Fibroblast of skin of right biceps (primary cell): Measurements from ENCODE around the gene KIAA0825.
A peak's percentile ranks its signal among the peaks of the same experiment; 100 is the strongest.

ENCODE experiments used
- DNase-seq: peaks from one replicate; pipeline ENCODE4 v3.0.0-alpha.2; 2013

Gene KIAA0825

GRCh38 chr5:94508461-94509148 lies 109.8 kb downstream of the KIAA0825 start:
- DNase-seq = no peak

- DNase-seq = no peak
Observed at GRCh38 chr5:94505327-94506068, 112.9 kb downstream of the KIAA0825 start.

GRCh38 chr5:94503677-94504076 lies 114.7 kb downstream of the KIAA0825 start:
- no peak for DNase-seq

DNA sequence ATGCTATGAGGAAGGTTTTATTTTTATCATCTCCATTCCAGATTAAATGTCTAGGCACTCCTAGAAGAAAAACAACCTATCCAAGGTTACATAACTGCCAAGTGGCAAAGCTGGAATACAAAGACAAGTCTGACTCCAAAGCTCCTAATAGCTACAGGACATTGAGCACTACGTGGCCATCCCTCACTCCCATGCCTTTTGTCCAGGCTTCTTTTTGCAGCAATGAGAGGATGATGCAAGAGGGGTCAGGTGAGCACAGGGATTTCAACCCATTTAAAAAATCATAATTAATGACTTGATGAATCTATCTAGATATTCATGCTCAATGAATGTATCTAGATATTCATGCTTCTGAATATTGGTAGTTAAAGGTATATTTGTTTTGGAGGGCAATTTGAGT lies 117.0 kb downstream of the KIAA0825 start:
- no peak for DNase-seq

DNA sequence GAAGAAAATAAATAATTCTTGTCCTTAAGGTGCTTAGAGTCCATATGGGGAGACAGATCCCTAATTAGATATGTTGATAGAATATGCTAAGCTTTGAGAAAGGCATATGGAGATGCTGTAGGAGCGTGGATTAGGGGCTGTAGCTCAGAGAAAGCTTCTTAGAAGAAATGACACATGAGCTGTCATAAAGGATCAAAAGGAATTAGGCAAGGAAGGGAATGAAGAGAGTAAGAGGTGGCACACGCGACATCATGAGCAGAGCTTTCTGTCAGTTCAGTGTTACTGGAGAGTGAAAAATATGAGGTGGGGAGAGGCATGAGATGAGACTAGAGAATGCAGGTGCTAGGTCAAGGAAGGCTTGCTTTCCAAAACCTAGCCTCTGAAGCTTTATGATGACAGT lies 118.6 kb downstream of the KIAA0825 start:
- DNase-seq = no peak

DNA sequence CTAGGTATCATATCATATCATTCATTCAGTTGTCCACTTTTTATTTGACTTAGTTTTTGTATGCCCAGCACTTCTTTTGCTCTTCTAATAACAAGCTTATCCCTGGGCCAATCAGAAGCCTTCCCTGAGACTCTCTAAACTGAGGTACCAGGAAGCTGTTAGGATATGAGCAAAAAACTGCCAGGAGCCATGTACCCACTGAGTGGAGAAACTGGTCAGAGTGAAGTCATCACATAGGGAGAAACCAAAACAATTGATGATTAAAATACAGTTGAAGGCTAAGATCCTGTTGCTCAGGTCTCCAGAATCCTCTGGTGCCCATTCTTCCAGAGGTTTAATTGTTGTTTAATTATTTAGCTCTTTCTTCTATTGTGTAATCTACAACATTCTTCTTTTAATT lies 120.2 kb downstream of the KIAA0825 start:
- DNase-seq = no peak

- DNase-seq = no peak
Observed at GRCh38 chr5:94485067-94485466, 133.3 kb downstream of the KIAA0825 start.

DNA sequence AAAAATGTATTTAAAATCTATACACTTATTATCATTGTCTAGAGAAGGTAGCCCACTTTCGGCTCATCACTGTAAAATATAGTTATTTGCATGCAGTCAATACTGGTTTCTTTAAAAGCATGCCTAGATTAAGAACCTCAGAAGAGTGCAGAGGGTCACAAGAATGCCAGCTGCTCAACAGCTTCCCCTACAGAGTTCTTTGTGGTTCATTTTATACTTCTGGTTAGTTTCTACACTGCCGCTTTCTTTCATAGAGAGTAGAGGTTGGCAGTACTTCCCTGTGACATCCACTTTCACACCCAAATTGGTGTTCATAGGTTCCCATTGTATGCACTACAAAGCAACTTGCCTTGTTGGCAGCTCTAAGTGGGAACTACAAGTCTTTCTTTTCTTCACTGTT lies 137.3 kb downstream of the KIAA0825 start:
- DNase-seq = no peak

- no peak for DNase-seq
Observed at GRCh38 chr5:94480486-94480885, 137.9 kb downstream of the KIAA0825 start.

DNA sequence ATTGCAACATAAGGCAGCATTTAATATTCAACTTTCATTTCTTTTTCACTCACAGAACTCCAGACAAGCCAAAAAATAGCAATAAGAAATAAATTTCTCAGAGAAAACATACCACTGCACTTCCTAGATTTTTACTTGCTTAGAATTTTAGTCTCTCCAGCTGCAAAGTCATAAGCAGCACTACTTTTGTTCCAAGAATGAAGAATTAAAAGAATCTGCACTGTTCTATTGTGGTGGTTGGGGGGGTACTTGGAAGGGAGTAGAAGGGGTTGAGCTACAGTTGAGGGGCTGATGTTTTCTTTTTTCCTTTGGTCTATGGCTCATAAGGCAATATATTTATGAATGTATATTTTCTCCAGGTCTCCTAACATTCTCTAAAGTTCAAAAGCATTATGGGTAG lies 144.5 kb downstream of the KIAA0825 start:
- DNase-seq = no peak

- DNase-seq = peak; percentile 71
Observed at GRCh38 chr5:94471521-94471920, 146.9 kb downstream of the KIAA0825 start.

DNA sequence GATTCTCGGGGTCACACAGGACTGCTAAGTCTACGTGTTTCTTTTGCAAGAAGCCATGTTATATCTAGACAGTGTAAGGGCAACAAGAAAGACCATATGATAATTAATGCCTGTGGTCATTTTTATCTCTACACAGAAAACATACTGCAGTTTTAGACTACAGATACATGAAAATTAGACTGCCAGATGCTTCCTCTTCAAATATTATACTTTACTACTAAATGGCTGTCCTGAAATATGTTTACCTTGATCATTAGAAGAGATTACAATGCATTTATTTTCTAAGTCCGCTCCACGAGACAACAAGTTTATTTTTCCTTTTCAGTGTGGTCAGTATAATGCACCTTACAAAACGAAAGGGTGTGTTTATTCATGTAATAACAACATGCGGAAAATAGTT lies 147.6 kb downstream of the KIAA0825 start:
- no peak for DNase-seq

DNA sequence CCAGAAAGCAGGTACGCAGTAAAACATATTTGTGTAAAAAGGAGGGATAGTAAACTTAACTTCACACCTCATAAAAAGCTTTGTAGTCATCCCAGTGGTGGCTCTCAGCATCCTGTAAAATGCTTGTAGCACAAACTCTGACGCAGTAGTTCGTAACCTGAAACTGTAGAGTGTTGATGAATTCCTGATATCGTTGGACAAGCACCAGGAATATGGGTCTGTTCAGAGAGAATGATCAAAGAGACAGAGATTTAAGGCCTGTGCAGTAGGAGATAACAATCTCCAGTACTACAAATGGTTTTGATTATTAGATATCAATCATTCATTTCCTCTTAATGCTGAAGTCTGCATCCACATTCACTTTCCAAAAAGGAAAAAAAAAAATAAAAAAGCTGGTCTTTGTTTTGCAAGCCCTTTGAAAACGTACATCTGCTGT lies 148.5 kb downstream of the KIAA0825 start:
- peak; percentile 88 for DNase-seq

- no peak for DNase-seq
Observed at GRCh38 chr5:94467954-94468930, 150.2 kb downstream of the KIAA0825 start.

DNA sequence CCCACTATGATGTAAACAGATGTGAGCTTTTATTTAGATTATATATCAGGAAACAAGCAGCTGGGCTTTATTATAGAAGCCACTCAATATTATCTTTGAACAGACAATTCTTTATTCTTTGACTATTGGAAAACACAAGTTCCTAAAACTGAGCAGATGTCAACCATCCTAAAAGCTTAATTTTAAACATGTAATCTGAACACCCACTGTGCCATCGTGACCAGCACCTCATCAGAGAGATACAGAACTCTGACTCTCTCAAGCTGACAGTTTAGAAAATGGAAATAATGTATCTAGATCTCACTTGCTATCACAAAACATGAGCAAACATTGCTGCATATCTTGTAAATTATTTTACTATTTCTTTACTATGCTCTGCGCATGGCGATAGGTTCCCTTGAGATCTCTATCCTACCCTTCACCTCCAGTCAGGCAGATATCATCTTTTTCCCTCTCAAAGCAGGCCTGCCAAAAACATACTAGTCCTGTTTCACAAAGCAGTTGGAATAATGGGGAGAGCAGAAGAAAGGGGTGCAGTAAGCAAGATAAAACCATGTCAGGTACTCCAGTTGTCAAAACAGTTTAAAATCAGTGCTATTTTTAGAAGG lies 151.0 kb downstream of the KIAA0825 start:
- DNase-seq = no peak

GRCh38 chr5:94463739-94464138 lies 154.7 kb downstream of the KIAA0825 start:
- peak; percentile 79 for DNase-seq

DNA sequence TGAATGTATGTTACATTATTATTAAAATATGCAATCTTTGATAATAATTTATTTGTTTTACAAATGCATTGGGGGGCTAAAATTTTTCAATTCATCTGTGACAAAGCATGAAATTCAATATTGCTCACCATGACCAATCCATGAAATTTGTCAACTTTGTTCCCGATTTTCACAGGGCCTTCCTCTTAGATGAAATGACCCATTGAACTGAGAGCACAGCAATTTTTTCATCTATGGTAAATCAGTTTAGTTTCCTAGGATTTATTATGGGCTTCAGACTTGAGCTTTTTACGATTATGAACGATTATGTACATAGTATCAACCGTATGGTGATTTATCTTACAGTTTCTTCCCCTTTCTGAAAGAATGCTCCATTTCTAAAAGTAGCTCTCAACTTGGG lies 157.3 kb downstream of the KIAA0825 start:
- no peak for DNase-seq

- no peak for DNase-seq
Observed at GRCh38 chr5:94459915-94460314, 158.5 kb downstream of the KIAA0825 start.

DNA sequence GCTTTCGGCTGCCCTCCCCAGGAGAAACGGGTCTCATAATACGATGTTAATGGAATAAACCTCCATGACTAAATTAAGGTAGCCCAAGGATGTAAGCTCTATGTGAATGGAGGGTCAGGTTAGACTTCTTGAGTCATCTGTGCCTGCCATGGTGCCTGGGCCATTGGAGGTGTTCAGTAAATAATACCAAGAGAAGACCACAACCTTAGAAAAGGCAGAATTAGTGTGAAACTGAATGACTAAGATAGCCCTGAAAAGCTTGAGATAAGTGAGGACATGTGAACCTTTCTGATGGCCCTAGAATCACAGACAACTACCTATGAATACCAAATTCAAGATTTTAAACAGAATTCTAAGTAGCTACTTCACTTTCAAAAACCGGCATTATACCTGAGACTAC lies 160.6 kb downstream of the KIAA0825 start:
- no peak for DNase-seq

- no peak for DNase-seq
Observed at GRCh38 chr5:94445726-94446125, 172.7 kb downstream of the KIAA0825 start.

DNA sequence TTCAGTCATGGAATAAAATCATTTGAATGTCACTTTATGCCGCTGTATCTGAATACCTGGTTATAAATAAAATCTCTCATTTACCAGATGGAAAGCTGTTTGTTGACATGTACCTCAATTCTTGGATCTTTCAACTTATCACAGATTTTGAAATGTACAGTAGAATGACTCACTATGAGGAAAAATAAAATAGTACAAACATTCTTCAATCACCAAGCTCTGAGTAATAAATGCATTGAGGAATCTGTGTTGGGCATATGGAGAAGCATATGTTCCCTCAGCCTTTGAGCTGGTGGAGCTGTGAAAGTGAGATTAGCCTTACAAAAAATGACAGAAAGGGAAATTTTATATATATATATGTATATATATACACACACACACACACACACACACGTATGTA lies 175.4 kb downstream of the KIAA0825 start:
- peak; percentile 9 for DNase-seq

DNA sequence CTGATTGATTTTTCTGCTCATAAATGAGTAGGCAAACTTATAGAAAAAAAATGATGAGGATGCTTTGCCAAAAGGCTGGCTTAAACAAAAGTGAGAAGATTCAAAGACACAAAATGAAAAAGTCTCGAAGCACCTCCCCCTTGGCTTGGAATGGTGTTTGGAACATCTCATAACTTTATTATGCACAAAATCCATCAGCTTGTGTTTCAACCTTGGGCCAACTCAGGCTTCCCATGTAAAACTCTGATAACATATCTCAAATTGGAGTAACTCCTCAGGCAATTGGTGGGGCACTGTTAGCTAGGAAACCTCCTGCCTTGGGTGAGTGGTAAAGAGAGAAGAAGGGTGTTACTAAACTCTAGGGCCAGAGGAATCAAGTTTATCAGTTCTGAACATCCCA lies 176.3 kb downstream of the KIAA0825 start:
- DNase-seq = no peak

GRCh38 chr5:94440015-94440414 lies 178.4 kb downstream of the KIAA0825 start:
- DNase-seq = no peak
